OCI-LY1 (cell line): ENCODE results near the gene OR2F2.

ENCODE experiments used
- H2AFZ ChIP-seq: fragments of 200-600 bp; sonication (generic), shearing (Covaris generic); 2 replicates; pipeline ENCODE4 v1.6.0; 2014; ENCODE audit warnings: antibody characterized with exemption, mild to moderate bottlenecking, low read length
- H3F3A ChIP-seq: fragments of 200-600 bp; sonication (generic), shearing (Covaris generic); 2 replicates; pipeline ENCODE4 v1.6.0; 2014; ENCODE audit warnings: mild to moderate bottlenecking, antibody characterized with exemption, low read length, moderate library complexity; ENCODE audit not compliant: insufficient read depth
- H3K27ac ChIP-seq: fragments of 200-600 bp; sonication (generic); 2 replicates; pipeline ENCODE4 v1.5.1; 2014; ENCODE audit warnings: low read length, mixed run types, mild to moderate bottlenecking, low read depth; ENCODE audit not compliant: poor library complexity, severe bottlenecking
- H3K27me3 ChIP-seq: fragments of 200-600 bp; sonication (generic); 2 replicates; pipeline ENCODE4 v1.6.0; 2014; ENCODE audit warnings: antibody characterized with exemption, mild to moderate bottlenecking, low read length, moderate library complexity; ENCODE audit not compliant: insufficient read depth
- H3K36me3 ChIP-seq: fragments of 200-600 bp; sonication (generic); 2 replicates; pipeline ENCODE4 v1.6.1; 2014; ENCODE audit warnings: mild to moderate bottlenecking, antibody characterized with exemption, low read length, moderate library complexity, mixed read lengths; ENCODE audit not compliant: insufficient read depth
- H3K4me1 ChIP-seq: fragments of 200-600 bp; sonication (generic); 2 replicates; pipeline ENCODE4 v1.5.1; 2014; ENCODE audit warnings: mild to moderate bottlenecking, low read length, moderate library complexity; ENCODE audit not compliant: insufficient read depth, severe bottlenecking
- H3K4me2 ChIP-seq: fragments of 200-600 bp; sonication (generic), shearing (Covaris generic); 2 replicates; pipeline ENCODE4 v1.6.1; 2014; ENCODE audit warnings: low read length
- H3K4me3 ChIP-seq: fragments of 200-600 bp; sonication (generic); 2 replicates; pipeline ENCODE4 v1.5.1; 2014; ENCODE audit warnings: low read length, low read depth, mild to moderate bottlenecking, mixed read lengths; ENCODE audit not compliant: poor library complexity, severe bottlenecking
- H3K79me2 ChIP-seq: fragments of 200-600 bp; shearing (Covaris generic); 2 replicates; pipeline ENCODE4 v1.6.1; 2016; ENCODE audit warnings: mixed run types, low read length, mixed read lengths; ENCODE audit not compliant: insufficient read depth
- H3K9ac ChIP-seq: fragments of 200-600 bp; sonication (generic), shearing (Covaris generic); 2 replicates; pipeline ENCODE4 v1.6.1; 2014; ENCODE audit warnings: mild to moderate bottlenecking, low read length, mixed read lengths
- H3K9me2 ChIP-seq: fragments of 200-600 bp; sonication (generic), shearing (Covaris generic); 2 replicates; pipeline ENCODE4 v1.6.1; 2014; ENCODE audit warnings: low read depth, mild to moderate bottlenecking, low read length, mixed read lengths
- H3K9me3 ChIP-seq: fragments of 200-600 bp; shearing (Covaris generic); 2 replicates; pipeline ENCODE4 v1.6.1; 2014; ENCODE audit warnings: low read length, mixed read lengths
- H4K20me1 ChIP-seq: fragments of 200-600 bp; sonication (generic), shearing (Covaris generic); 2 replicates; pipeline ENCODE4 v1.6.0; 2016; ENCODE audit warnings: mild to moderate bottlenecking, low read length; ENCODE audit not compliant: insufficient read depth
- CTCF ChIP-seq: fragments of 200-600 bp; sonication (generic), shearing (Covaris generic); IDR thresholded peaks from 2 replicates; pipeline ENCODE4 v1.5.1; 2017; ENCODE audit warnings: mild to moderate bottlenecking, antibody characterized with exemption, low read length, moderate library complexity, mixed read lengths
- EZH2 ChIP-seq: fragments of 200-600 bp; sonication (generic), shearing (Covaris generic); IDR thresholded peaks from 2 replicates; pipeline ENCODE4 v1.8.0; 2017; ENCODE audit warnings: borderline replicate concordance, mixed run types, mild to moderate bottlenecking, antibody characterized with exemption, low read length, moderate library complexity, mixed read lengths

OR2F2 gene

GRCh38 chr7:143980746-143981510, 45.9 kb downstream of the OR2F2 start:
- Histone ChIP-seq H3K4me3 (no peak overlapping the region), H3K27ac (no peak overlapping the region), H2AFZ (no peak overlapping the region), H3K36me3 (no peaks in the 10 kb centered on the region), H3F3A (no peaks in the 10 kb centered on the region), H3K4me2 (no peak overlapping the region), H4K20me1 (no peaks in the 10 kb centered on the region), H3K9ac (no peak overlapping the region), H3K9me3 (no peaks in the 10 kb centered on the region), H3K27me3 (no peaks in the 10 kb centered on the region), H3K79me2 (no peaks in the 10 kb centered on the region), H3K4me1 (no peaks in the 10 kb centered on the region), H3K9me2 (no peaks in the 10 kb centered on the region)
- TF ChIP-seq CTCF (no peak), EZH2 (no peak)

- Histone ChIP-seq H3K27me3 (no peaks in the 10 kb centered on the region), H2AFZ (no peak overlapping the region), H3K4me1 (no peaks in the 10 kb centered on the region), H4K20me1 (no peaks in the 10 kb centered on the region), H3K4me3 (no peak overlapping the region), H3K9me2 (no peaks in the 10 kb centered on the region), H3K9ac (no peak overlapping the region), H3K36me3 (no peaks in the 10 kb centered on the region), H3K4me2 (no peak overlapping the region), H3K27ac (no peak overlapping the region), H3K9me3 (no peaks in the 10 kb centered on the region), H3K79me2 (no peaks in the 10 kb centered on the region), H3F3A (no peaks in the 10 kb centered on the region)
- TF ChIP-seq CTCF (no peak), EZH2 (no peak)
Measured at GRCh38 chr7:143983960-143984359, 48.9 kb downstream of the OR2F2 start.
